ENCODE data around the gene SHH.

- TF ChIP-seq CTCF (IDR thresholded peaks at IDR 0.05) = no peak
- no peak for TF ChIP-seq POLR2A (IDR thresholded peaks at IDR 0.05)
These were observed 33.9 kb downstream of the SHH start for GRCh38 chr7:155778349-155778748.
